Epithelial cell of proximal tubule (primary cell): ENCODE data around the gene DYNC1I1. TPM values are rescaled to one million over a fixed set of nuclear protein-coding genes. Genes with fewer than 3 reads are reported as not detected.

Source experiments
- DNase-seq: peaks from one replicate; pipeline ENCODE4 v3.0.0-alpha.2; 2011; ENCODE audit warnings: low read depth
- H3K4me3 ChIP-seq: 2 replicates; pipeline ENCODE4 v1.5.1; 2011; ENCODE audit warnings: low read depth, mild to moderate bottlenecking, low read length
- CTCF ChIP-seq: conservative IDR thresholded peaks from 2 replicates; pipeline ENCODE4 v1.5.1; 2012; ENCODE audit warnings: low read depth, mild to moderate bottlenecking, low read length
- total RNA-seq: library from RNA; depleted of rRNA; stranded (reverse); fragments of >200 nt; gene quantifications from 2 replicates; pipeline ENCODE4 v1.2.3, GENCODE V29; 2015

DYNC1I1 gene
- total RNA-seq, 1 donor from 2014 or later, result 0.06 TPM

GRCh38 chr7:95878677-95879076 lies 106.3 kb downstream of the DYNC1I1 start:
- no peak overlapping the region for H3K4me3 ChIP-seq
- TF ChIP-seq CTCF, result no peak
- no peak for DNase-seq

- DNase-seq, result no peak
- no peak for TF ChIP-seq CTCF
- H3K4me3 ChIP-seq, result no peak overlapping the region
Observed at GRCh38 chr7:95881597-95881996, 109.2 kb downstream of the DYNC1I1 start.

GRCh38 chr7:95883217-95883616 lies 110.9 kb downstream of the DYNC1I1 start:
- no peak for TF ChIP-seq CTCF
- no peak overlapping the region for H3K4me3 ChIP-seq
- no peak for DNase-seq

- no peak overlapping the region for H3K4me3 ChIP-seq
- no peak for DNase-seq
- no peak for TF ChIP-seq CTCF
Observed at GRCh38 chr7:95886501-95887090, 114.2 kb downstream of the DYNC1I1 start.

GRCh38 chr7:95893484-95893883 lies 121.1 kb downstream of the DYNC1I1 start:
- DNase-seq, result no peak
- TF ChIP-seq CTCF, result no peak
- no peak overlapping the region for H3K4me3 ChIP-seq

GRCh38 chr7:95897557-95898251 lies 125.3 kb downstream of the DYNC1I1 start:
- H3K4me3 ChIP-seq, result no peak overlapping the region
- DNase-seq, result no peak
- no peak for TF ChIP-seq CTCF
